Posterior cingulate gyrus (tissue), 11 donors: ENCODE results near the gene CLCN3.
A peak's percentile ranks its signal among the peaks of the same experiment; 100 is the strongest.
"Not testable (repeated sequence)": the region's sequence is repeated elsewhere in the genome, so short reads cannot be mapped to it uniquely, and the experiment has no call there.

Experiments used
- DNase-seq, 10 donors: peaks; one replicate each; pipeline versions ENCODE4 v3.0.0 to v3.0.0-alpha.2; 2020 to 2021; ENCODE audit warnings: mixed read lengths in 3 of 10
- intact Hi-C: fragments of 100-400 bp; cut with DNase I; formaldehyde crosslinking; loops from one replicate; pipeline ENCODE4 v1.15.1; 2023

The CLCN3 gene

GRCh38 chr4:169758401-169758962, 138.1 kb downstream of the CLCN3 start:
- DNase-seq: no peak
- intact Hi-C loops: no loop called here

- DNase-seq: no peak
These were observed 141.5 kb downstream of the CLCN3 start for GRCh38 chr4:169761846-169762245.

DNA sequence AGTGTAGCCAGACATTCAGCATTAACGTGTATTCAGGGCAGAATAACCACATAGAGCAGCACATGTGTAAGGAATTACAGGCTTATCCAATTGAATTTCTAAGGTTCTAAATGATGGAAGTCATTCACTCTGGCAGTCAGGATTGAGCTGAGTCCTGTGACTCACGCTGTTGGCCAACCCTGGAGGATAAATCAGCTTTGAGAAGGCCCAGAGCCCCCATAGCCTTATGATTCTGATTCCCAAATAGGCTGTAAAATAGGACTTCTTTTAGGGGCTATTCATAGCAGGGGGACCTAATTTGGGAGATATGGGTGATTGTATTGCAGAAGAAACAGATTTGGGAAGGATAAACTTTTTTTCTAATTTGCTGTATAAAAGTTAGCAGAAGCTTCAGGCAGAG, 145.5 kb downstream of the CLCN3 start:
- no peak for DNase-seq
- intact Hi-C loops: no loop called here

More at GRCh38 chr4:169761846-169762245, 141.5 kb downstream of the CLCN3 start:
- intact Hi-C loops: no loop called here

GRCh38 chr4:169766741-169767140, 146.4 kb downstream of the CLCN3 start:
- intact Hi-C loops: no loop called here
- DNase-seq: no peak

- intact Hi-C loops: no loop called here
These were observed 148.0 kb downstream of the CLCN3 start for GRCh38 chr4:169768385-169768784.

GRCh38 chr4:169770416-169770815, 150.0 kb downstream of the CLCN3 start:
- intact Hi-C loops: no loop called here
- DNase-seq: no peak

More at GRCh38 chr4:169768385-169768784, 148.0 kb downstream of the CLCN3 start:
- DNase-seq: no peak

- intact Hi-C loops: not testable (repeated sequence)
These were observed 151.2 kb downstream of the CLCN3 start for GRCh38 chr4:169771556-169772080.

More at GRCh38 chr4:169771556-169772080, 151.2 kb downstream of the CLCN3 start:
- peak in 1 of 10 donors; percentile 45 for DNase-seq
